Calu3 (cell line): ENCODE results near the gene FILIP1L. TPM values are rescaled to one million over a fixed set of nuclear protein-coding genes. Genes with fewer than 3 reads are reported as not detected.

Source experiments
- BruUV-seq: library from RNA; stranded (reverse); fragments of 400-500 nt; replicated peaks from 2 replicates; lab custom pipeline; 2021; lab: Mats Ljungman, UMichigan
- CTCF ChIA-PET: fragments of 300-600 bp; sonication (Branson Sonifier 250); formaldehyde crosslinking; loops from one replicate; lab custom pipeline; 2022; ENCODE audit warnings: antibody characterized with exemption; lab: Charles Lee
- DNase-seq: peaks from one replicate; pipeline ENCODE4 v3.0.0; 2022
- H3K27ac Mint-ChIP-seq: one replicate; pipeline ENCODE4 v1.8.0; 2022; ENCODE audit warnings: mixed read lengths; ENCODE audit not compliant: unreplicated experiment
- H3K27me3 Mint-ChIP-seq: one replicate; pipeline ENCODE4 v1.8.0; 2022; ENCODE audit warnings: mixed read lengths; ENCODE audit not compliant: unreplicated experiment
- H3K36me3 Mint-ChIP-seq: one replicate; pipeline ENCODE4 v1.8.0; 2022; ENCODE audit warnings: mild to moderate bottlenecking, moderate library complexity, mixed read lengths; ENCODE audit not compliant: insufficient read depth, unreplicated experiment
- H3K4me1 Mint-ChIP-seq: one replicate; pipeline ENCODE4 v1.8.0; 2022; ENCODE audit warnings: mild to moderate bottlenecking, low read depth, mixed read lengths; ENCODE audit not compliant: unreplicated experiment
- H3K4me3 Mint-ChIP-seq: one replicate; pipeline ENCODE4 v1.8.0; 2022; ENCODE audit warnings: mild to moderate bottlenecking, low read depth, moderate library complexity, mixed read lengths; ENCODE audit not compliant: unreplicated experiment
- H3K9me3 Mint-ChIP-seq: one replicate; pipeline ENCODE4 v1.8.0; 2022; ENCODE audit warnings: low read depth, mixed read lengths; ENCODE audit not compliant: unreplicated experiment
- CTCF ChIP-seq: fragments of 200-600 bp; IDR thresholded peaks from one replicate; pipeline ENCODE4 v1.8.0; 2022; ENCODE audit warnings: antibody characterized with exemption; ENCODE audit not compliant: unreplicated experiment
- intact Hi-C: fragments of 100-400 bp; cut with micrococcal nuclease; formaldehyde crosslinking; loops from one replicate; pipeline ENCODE4 v1.10.0; 2022; ENCODE audit not compliant: unreplicated experiment
- total RNA-seq: library from RNA; stranded (reverse); gene quantifications from 2 replicates; pipeline ENCODE4 v1.2.3, GENCODE V29; 2022

FILIP1L gene
- total RNA-seq, 1 experiment from 2014 or later = 5.2 TPM

GRCh38 chr3:100082714-100083113 is 31.6 kb downstream of the FILIP1L start:
- no peaks in the 10 kb centered on the region for H3K9me3 Mint-ChIP-seq
- H3K4me1 Mint-ChIP-seq = peaks cover 11% of the 10 kb centered on the region
- BruUV-seq = no TSS peak
- DNase-seq = no peak
- no peak overlapping the region for H3K27ac Mint-ChIP-seq
- peaks cover 8% of the 10 kb centered on the region for H3K36me3 Mint-ChIP-seq
- no peak overlapping the region for H3K4me3 Mint-ChIP-seq
- intact Hi-C loops = loop anchor here (10.0 kb wide), 1 partner anchor 238 kb away; no protein-coding TSS in a partner anchor
- CTCF ChIA-PET = no interaction called here
- no peak for TF ChIP-seq CTCF
- no peaks in the 10 kb centered on the region for H3K27me3 Mint-ChIP-seq

GRCh38 chr3:100081986-100082692 is 32.2 kb downstream of the FILIP1L start:
- no peak for DNase-seq
- H3K36me3 Mint-ChIP-seq = peaks cover 8% of the 10 kb centered on the region
- BruUV-seq = no TSS peak
- no peaks in the 10 kb centered on the region for H3K9me3 Mint-ChIP-seq
- CTCF ChIA-PET = no interaction called here
- no peaks in the 10 kb centered on the region for H3K27me3 Mint-ChIP-seq
- H3K4me1 Mint-ChIP-seq = peaks cover 16% of the 10 kb centered on the region
- intact Hi-C loops = loop anchor here (10.0 kb wide), 1 partner anchor 237 kb away; no protein-coding TSS in a partner anchor
- no peak overlapping the region for H3K27ac Mint-ChIP-seq
- TF ChIP-seq CTCF = no peak
- no peak overlapping the region for H3K4me3 Mint-ChIP-seq

DNA sequence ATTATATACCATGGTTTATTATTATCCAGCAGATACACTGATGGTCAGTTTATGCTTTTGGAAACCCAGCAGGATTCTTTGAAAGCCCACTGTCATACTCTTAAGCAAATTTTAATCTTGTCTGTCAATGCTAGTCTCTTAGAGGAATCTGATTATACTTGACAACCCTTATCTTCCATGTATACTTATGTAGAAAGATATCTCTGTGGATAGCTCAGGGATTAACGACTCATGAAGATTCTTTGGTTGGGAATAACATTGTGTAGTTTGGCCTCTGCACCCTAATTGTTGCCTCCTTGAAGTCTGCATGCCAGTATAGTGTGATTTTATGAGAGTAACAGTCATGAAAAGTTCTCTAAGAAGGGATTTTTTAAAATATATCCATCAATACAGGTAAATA is 33.0 kb downstream of the FILIP1L start:
- BruUV-seq = no TSS peak
- H3K4me1 Mint-ChIP-seq = peaks cover 25% of the 10 kb centered on the region
- H3K36me3 Mint-ChIP-seq = peaks cover 8% of the 10 kb centered on the region
- H3K27me3 Mint-ChIP-seq = no peaks in the 10 kb centered on the region
- CTCF ChIA-PET = no interaction called here
- no peak for TF ChIP-seq CTCF
- peak overlapping the region; percentile 72 for H3K27ac Mint-ChIP-seq
- no peak overlapping the region for H3K4me3 Mint-ChIP-seq
- intact Hi-C loops = loop anchor here (10.0 kb wide), 1 partner anchor 237 kb away; no protein-coding TSS in a partner anchor
- no peak for DNase-seq
- no peaks in the 10 kb centered on the region for H3K9me3 Mint-ChIP-seq

GRCh38 chr3:100080573-100080972 is 33.7 kb downstream of the FILIP1L start:
- no TSS peak for BruUV-seq
- Mint-ChIP-seq H3K4me1 (peaks cover 32% of the 10 kb centered on the region), H3K36me3 (peaks cover 8% of the 10 kb centered on the region), H3K9me3 (no peaks in the 10 kb centered on the region), H3K27ac (peak overlapping the region; percentile 72), H3K27me3 (no peaks in the 10 kb centered on the region), H3K4me3 (no peak overlapping the region)
- no peak for TF ChIP-seq CTCF
- intact Hi-C loops = loop anchor here (10.0 kb wide), 1 partner anchor 236 kb away; no protein-coding TSS in a partner anchor
- peak; percentile 23 for DNase-seq
- CTCF ChIA-PET = interaction anchor here (0.6 to 1.4 kb wide), 5 partner anchors 10 to 196 kb away, joined by 3 to 4 read pairs (median 4); no protein-coding TSS in a partner anchor
